Measurements from ENCODE around the gene PRR27.
"Not testable (repeated sequence)": the region's sequence is repeated elsewhere in the genome, so short reads cannot be mapped to it uniquely, and the experiment has no call there.

The PRR27 gene

DNA sequence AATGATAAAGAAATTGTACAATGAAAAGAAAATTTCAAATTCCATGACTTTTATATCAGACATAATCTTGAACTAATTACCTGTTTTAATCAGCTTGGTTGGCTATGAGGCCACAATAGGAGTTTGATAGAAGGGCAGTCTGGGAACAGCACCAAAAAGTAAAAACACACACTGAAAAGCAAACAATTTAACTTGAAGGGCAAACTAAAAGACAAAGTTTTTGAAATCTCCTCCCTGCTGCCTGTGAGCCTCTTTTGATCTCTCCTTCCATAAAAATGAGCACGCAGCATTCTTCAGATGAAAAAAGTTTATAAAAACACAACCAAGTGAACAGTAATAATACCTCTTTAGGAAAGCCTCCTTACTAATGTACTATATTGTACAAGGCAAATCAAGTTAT, 49.6 kb downstream of the PRR27 start:
- no peak for DNase-seq

DNA sequence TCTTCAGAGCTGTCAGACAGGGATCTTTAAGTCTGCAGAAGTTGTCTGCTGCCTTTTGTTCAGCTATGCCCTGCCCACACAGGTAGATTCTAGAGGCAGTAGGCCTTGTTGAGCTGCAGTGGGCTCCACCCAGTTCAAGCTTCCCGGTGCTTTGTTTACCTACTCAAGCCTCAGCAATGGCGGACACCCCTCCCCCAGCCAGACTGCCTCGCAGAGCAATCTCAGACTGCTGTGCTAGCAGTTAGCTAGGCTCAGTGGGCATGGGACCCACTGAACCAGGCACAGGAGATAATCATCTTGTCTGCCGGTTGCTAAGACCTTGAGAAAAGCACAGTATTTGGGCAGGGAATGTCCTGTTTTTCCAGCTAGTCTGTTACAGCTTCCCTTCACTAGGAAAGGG, 58.7 kb downstream of the PRR27 start:
- not testable (repeated sequence) for DNase-seq
